Right lobe of liver (tissue), 4 donors: ENCODE results near the gene SLC51A.

Experiments used
- POLR2A ChIP-seq: fragments of 450-650 bp; IDR thresholded peaks from one replicate; pipeline ENCODE4 v1.6.1; 2017; ENCODE audit warnings: antibody characterized with exemption, mild to moderate bottlenecking
- TF ChIP-seq, protein P1 (sequence below), 4 donors: fragments of 200-600 bp in 3 of 4; fragments of 450-650 bp in 1 of 4; IDR thresholded peaks; one replicate each; pipeline versions ENCODE4 v1.5.1 to v1.8.0; 2016 to 2022; ENCODE audit warnings: antibody characterized with exemption in 4 of 4, mild to moderate bottlenecking in 2 of 4
- donor health status: DM: no; HTN: no; CAD: no.
- donor health status: DM: no; HTN: no; CAD: no.
- donor health status: DM: no; HTN: yes; CAD: no.

GRCh38 chr3:196186651-196187573, 29.4 kb upstream of the SLC51A start:
- TF ChIP-seq POLR2A = no peak
- TF ChIP-seq, protein P1, sequence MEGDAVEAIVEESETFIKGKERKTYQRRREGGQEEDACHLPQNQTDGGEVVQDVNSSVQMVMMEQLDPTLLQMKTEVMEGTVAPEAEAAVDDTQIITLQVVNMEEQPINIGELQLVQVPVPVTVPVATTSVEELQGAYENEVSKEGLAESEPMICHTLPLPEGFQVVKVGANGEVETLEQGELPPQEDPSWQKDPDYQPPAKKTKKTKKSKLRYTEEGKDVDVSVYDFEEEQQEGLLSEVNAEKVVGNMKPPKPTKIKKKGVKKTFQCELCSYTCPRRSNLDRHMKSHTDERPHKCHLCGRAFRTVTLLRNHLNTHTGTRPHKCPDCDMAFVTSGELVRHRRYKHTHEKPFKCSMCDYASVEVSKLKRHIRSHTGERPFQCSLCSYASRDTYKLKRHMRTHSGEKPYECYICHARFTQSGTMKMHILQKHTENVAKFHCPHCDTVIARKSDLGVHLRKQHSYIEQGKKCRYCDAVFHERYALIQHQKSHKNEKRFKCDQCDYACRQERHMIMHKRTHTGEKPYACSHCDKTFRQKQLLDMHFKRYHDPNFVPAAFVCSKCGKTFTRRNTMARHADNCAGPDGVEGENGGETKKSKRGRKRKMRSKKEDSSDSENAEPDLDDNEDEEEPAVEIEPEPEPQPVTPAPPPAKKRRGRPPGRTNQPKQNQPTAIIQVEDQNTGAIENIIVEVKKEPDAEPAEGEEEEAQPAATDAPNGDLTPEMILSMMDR (IDR thresholded peaks at IDR 0.05) = no peak
